Measurements from ENCODE around the gene ASAP2.

Gene ASAP2

DNA sequence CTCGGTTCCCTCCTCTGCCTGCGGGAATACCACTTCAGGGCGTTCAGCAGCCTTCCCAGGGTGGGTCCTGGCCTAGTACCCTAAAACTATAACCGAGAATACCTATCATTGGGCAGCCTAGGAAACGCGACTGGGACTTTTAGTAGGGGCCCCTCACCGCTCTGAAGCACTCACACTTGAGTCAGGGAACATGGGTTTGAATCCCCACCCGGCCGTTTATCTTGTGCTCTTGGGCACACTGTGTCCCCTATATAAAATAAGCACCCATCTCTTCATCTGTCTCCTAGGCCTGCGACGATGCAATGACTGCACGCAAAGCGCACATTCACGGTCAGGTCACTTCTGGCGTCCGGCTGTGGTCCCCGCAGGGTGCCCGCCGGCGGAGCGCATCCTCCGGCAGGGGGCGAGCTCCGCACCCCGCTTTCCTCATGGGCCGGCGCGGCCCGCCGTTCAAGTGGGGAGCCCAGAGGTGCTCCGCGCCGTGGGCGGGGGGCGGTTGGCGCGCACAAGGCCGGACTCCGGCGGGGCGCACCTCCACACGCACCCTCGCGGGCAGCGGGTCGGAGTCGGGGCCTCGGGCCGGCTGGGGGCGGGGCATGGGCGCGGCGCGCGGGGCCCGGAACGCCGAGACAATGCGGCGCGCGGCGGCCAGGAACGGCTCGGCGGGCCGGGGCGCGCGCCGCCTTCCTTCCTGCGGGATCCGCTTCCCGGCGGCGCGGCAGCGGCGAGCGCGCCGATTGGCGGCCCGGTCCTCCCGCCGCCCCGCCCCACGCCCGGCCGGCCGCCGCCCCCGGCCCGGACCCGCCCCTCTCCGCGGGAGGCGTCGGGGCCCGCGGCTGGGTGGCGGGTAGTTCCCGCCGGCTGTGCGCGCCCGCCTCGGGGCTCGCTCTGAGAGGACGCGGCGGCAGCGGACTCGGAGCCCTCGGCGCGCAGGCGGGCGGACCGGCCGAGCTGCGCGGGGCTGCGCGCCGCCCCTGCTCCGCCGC is at the start of gene ASAP2:
Gene ASAP2, plus strand, starts transcription at position 850 of the 986 bp plus-strand sequence. CDS start 293 bp downstream, outside the sequence.
- H3K4me3 ChIP-seq (ENCODE audit: low read depth, low read length) = peak within 1 kb of the TSS; percentile 79
- ChIA-PET POLR2A (interaction anchor here (0.9 kb wide), 1 partner anchor 46 kb away, joined by 3 read pairs; no protein-coding TSS in a partner anchor), CTCF (interaction anchor here (0.8 to 2.8 kb wide), 32 partner anchors 9 to 217 kb away, joined by 3 to 25 read pairs (median 4); partner anchors contain the start of genes CPSF3 and ITGB1BP1)
- TF ChIP-seq, protein P1, sequence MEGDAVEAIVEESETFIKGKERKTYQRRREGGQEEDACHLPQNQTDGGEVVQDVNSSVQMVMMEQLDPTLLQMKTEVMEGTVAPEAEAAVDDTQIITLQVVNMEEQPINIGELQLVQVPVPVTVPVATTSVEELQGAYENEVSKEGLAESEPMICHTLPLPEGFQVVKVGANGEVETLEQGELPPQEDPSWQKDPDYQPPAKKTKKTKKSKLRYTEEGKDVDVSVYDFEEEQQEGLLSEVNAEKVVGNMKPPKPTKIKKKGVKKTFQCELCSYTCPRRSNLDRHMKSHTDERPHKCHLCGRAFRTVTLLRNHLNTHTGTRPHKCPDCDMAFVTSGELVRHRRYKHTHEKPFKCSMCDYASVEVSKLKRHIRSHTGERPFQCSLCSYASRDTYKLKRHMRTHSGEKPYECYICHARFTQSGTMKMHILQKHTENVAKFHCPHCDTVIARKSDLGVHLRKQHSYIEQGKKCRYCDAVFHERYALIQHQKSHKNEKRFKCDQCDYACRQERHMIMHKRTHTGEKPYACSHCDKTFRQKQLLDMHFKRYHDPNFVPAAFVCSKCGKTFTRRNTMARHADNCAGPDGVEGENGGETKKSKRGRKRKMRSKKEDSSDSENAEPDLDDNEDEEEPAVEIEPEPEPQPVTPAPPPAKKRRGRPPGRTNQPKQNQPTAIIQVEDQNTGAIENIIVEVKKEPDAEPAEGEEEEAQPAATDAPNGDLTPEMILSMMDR (IDR thresholded peaks at IDR 0.05; ENCODE audit: insufficient read depth, low read length, missing control alignments) = peak; percentile 91
- DNase-seq (ENCODE audit: low read depth, low spot score) = no peak

GRCh38 chr2:9158786-9159779 is 47.5 kb upstream of the ASAP2 start:
- TF ChIP-seq, protein P1 (IDR thresholded peaks at IDR 0.05; ENCODE audit: insufficient read depth, low read length, missing control alignments) = no peak
- CTCF ChIA-PET = interaction anchor here (3.0 kb wide), 1 partner anchor 16 kb away, joined by 11 read pairs; no protein-coding TSS in a partner anchor
- no peak overlapping the region for H3K4me3 ChIP-seq (ENCODE audit: low read depth, low read length)
- POLR2A ChIA-PET = no interaction called here
- no peak for DNase-seq (ENCODE audit: low read depth, low spot score)

- no peak for DNase-seq (ENCODE audit: low read depth, low spot score)
- no peak overlapping the region for H3K4me3 ChIP-seq (ENCODE audit: low read depth, low read length)
- POLR2A ChIA-PET = interaction anchor here (0.6 kb wide), 1 partner anchor 308 kb away, joined by 5 read pairs; no protein-coding TSS in a partner anchor
- TF ChIP-seq, protein P1 (IDR thresholded peaks at IDR 0.05; ENCODE audit: insufficient read depth, low read length, missing control alignments) = no peak
- CTCF ChIA-PET = interaction anchor here (1.2 to 3.0 kb wide), 2 partner anchors 18 to 210 kb away, joined by 4 to 11 read pairs; no protein-coding TSS in a partner anchor
Observed at GRCh38 chr2:9160732-9161131, 45.9 kb upstream of the ASAP2 start.

GRCh38 chr2:9162841-9163240 is 43.8 kb upstream of the ASAP2 start:
- no peak for DNase-seq (ENCODE audit: low read depth, low spot score)
- ChIA-PET CTCF (interaction anchor here (1.0 to 1.9 kb wide), 8 partner anchors 9 to 171 kb away, joined by 3 to 9 read pairs (median 6); no protein-coding TSS in a partner anchor), POLR2A (interaction anchor here (0.8 kb wide), 1 partner anchor 148 kb away, joined by 4 read pairs; no protein-coding TSS in a partner anchor)
- TF ChIP-seq, protein P1 (IDR thresholded peaks at IDR 0.05; ENCODE audit: insufficient read depth, low read length, missing control alignments) = no peak
- H3K4me3 ChIP-seq (ENCODE audit: low read depth, low read length) = no peak overlapping the region

DNA sequence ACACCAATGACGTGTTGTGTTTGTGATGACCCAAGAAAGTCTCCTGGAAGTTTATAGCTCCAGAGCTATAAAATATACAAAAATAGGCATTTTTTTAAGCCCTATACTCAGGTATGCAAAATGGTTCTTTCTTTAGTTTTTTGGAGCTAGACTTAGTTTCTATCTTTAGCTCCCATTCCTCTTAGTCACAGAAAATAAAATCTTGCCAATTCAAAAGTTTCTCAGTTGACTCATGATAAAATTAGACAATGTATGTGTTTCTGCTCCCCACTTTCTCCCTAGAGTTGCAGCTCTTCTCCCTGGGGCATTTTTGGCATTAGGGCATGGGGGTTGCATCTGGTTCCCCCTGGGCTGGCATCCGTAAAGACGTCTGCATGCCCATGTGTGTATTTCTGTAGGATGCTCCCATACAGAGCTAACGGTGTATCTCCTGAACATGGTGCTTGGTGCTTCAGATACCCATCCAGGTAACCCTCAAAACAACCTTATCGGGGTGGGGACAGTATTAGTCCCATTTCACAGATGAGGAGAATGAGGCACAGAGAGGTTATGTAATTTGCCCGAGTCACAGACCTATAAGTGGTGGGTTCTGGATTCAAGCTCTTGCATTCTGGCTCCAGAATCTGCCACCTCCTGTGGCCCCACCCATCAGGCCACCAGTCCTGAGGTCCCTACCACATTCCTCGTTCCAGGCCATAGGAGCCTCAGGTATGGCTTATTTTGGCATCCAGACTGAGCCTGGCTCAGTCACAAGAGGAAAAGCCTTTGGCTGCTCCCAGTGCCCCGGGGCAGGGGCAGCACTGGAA is 43.1 kb upstream of the ASAP2 start:
- CTCF ChIA-PET = interaction anchor here (1.0 to 1.9 kb wide), 9 partner anchors 9 to 201 kb away, joined by 3 to 9 read pairs (median 5); no protein-coding TSS in a partner anchor
- POLR2A ChIA-PET = interaction anchor here (0.8 kb wide), 1 partner anchor 147 kb away, joined by 4 read pairs; no protein-coding TSS in a partner anchor
- H3K4me3 ChIP-seq (ENCODE audit: low read depth, low read length) = no peak overlapping the region
- no peak for DNase-seq (ENCODE audit: low read depth, low spot score)
- TF ChIP-seq, protein P1 (IDR thresholded peaks at IDR 0.05; ENCODE audit: insufficient read depth, low read length, missing control alignments) = no peak
